K562 (cell line): ENCODE results near the gene ZFYVE19. TPM values are rescaled to one million over a fixed set of nuclear protein-coding genes. Genes with fewer than 3 reads are reported as not detected.

Experiments used
- ATAC-seq: fragments of 200-7000 bp; cut with Tn5 transposase; 3 replicates; pipeline ENCODE4 v1.9.1; 2020; ENCODE audit warnings: moderate library complexity
- BruUV-seq: library from RNA; stranded (reverse); fragments of 400-500 nt; replicated peaks from 2 replicates; lab custom pipeline; 2021; lab: Mats Ljungman, UMichigan
- CTCF ChIA-PET: fragments of 300-600 bp; formaldehyde crosslinking; extraction: SDS; loops from one replicate; lab custom pipeline; 2021; ENCODE audit warnings: low intra/inter-chr PET ratio; lab: Yijun Ruan, JAX
- POLR2A ChIA-PET: fragments of 300-600, 350-650 bp; sonication (Branson Sonifier 250); formaldehyde crosslinking; extraction: SDS; loops from one replicate; lab custom pipeline; 2021; ENCODE audit warnings: antibody characterized with exemption, inconsistent platforms; lab: Yijun Ruan, JAX
- DNase-seq, 4 experiments: peaks; one replicate each; pipeline versions ENCODE4 v3.0.0 to v3.0.0-alpha.2; 2011 to 2018; ENCODE audit warnings: low spot score in 3 of 4, mixed read lengths in 3 of 4; ENCODE audit errors: extremely low read depth in 1 of 4
- FAIRE-seq: peaks from 2 replicates; lab custom pipeline; 2011; peaks lifted over from hg19 to GRCh38; lab: Jason Lieb, UNC
- H2AFZ ChIP-seq: 2 replicates; pipeline ENCODE4 v1.6.0; 2011; ENCODE audit warnings: low read depth, low read length, control low read depth, inconsistent platforms
- H3K27ac ChIP-seq: fragments of 200-600 bp; 3 replicates; pipeline ENCODE4 v1.8.0; 2011; ENCODE audit warnings: low read depth, mild to moderate bottlenecking, control low read depth, inconsistent platforms, low read length, moderate library complexity, mixed read lengths; ENCODE audit errors: extremely low read depth
- H3K27me3 ChIP-seq, 2 experiments: fragments of 300-600 bp in 1 of 2; 2 replicates in 1 of 2; 3 replicates in 1 of 2; pipeline versions ENCODE4 v1.6.0 to v1.8.0; 2011; ENCODE audit warnings: inconsistent platforms in 2 of 2, low read length in 2 of 2, mild to moderate bottlenecking in 1 of 2, mixed read lengths in 1 of 2, moderate library complexity in 1 of 2; ENCODE audit not compliant: control insufficient read depth in 2 of 2, insufficient read depth in 2 of 2
- H3K36me3 ChIP-seq: fragments of 300-600 bp; 3 replicates; pipeline ENCODE4 v1.8.0; 2011; ENCODE audit warnings: mild to moderate bottlenecking, low read length, inconsistent platforms; ENCODE audit not compliant: control insufficient read depth, insufficient read depth
- H3K4me1 ChIP-seq, 2 experiments: fragments of 200-600 bp in 1 of 2; replicated peaks in 1 of 2; 2 replicates in 1 of 2; 3 replicates in 1 of 2; pipeline versions ENCODE4 v1.5.1 to v1.8.0; 2011; ENCODE audit warnings: inconsistent platforms in 2 of 2, low read length in 2 of 2, mild to moderate bottlenecking in 1 of 2, mixed read lengths in 1 of 2, moderate library complexity in 1 of 2; ENCODE audit not compliant: control insufficient read depth in 2 of 2, insufficient read depth in 2 of 2
- H3K4me2 ChIP-seq: 2 replicates; pipeline ENCODE4 v1.6.1; 2011; ENCODE audit warnings: low read length, control low read depth, inconsistent platforms, mixed read lengths; ENCODE audit not compliant: insufficient read depth
- H3K4me3 ChIP-seq: fragments of 200-600 bp; sonication (generic), shearing (Covaris generic); 2 replicates; pipeline ENCODE4 v1.5.1; 2016; ENCODE audit warnings: control low read depth, inconsistent platforms
- H3K79me2 ChIP-seq: fragments of 200-600 bp; 3 replicates; pipeline ENCODE4 v1.8.0; 2011; ENCODE audit warnings: low read length, inconsistent platforms; ENCODE audit not compliant: control insufficient read depth, insufficient read depth
- H3K9ac ChIP-seq, 2 experiments: 2 replicates each; pipeline versions ENCODE4 v1.6.0 to v1.6.1; 2011; ENCODE audit warnings: low read depth in 2 of 2, low read length in 2 of 2, control low read depth in 1 of 2, inconsistent platforms in 1 of 2, mild to moderate bottlenecking in 1 of 2, mixed read lengths in 1 of 2; ENCODE audit not compliant: insufficient read depth in 1 of 2
- H3K9me1 ChIP-seq: one replicate; pipeline ENCODE4 v1.6.0; 2011; ENCODE audit warnings: inconsistent platforms, mild to moderate bottlenecking, low read length, moderate library complexity; ENCODE audit not compliant: control insufficient read depth, insufficient read depth
- H3K9me3 ChIP-seq: replicated peaks from 2 replicates; pipeline ENCODE4 v1.5.1; 2011; ENCODE audit warnings: low read depth, low read length, inconsistent platforms; ENCODE audit not compliant: control insufficient read depth, insufficient read depth
- H4K20me1 ChIP-seq: replicated peaks from 2 replicates; pipeline ENCODE4 v1.6.1; 2011; ENCODE audit warnings: low read length, inconsistent platforms, mixed read lengths; ENCODE audit not compliant: control insufficient read depth, insufficient read depth
- C11orf30 ChIP-seq: fragments of 450-650 bp; IDR thresholded peaks from 2 replicates; pipeline ENCODE4 v1.6.1; 2016; ENCODE audit warnings: low read depth, mild to moderate bottlenecking
- DLX4 ChIP-seq: fragments of 250-450 bp; sonication (Bioruptor Pico); IDR thresholded peaks from 2 replicates; pipeline ENCODE4 v1.6.1; 2021; ENCODE audit warnings: mild to moderate bottlenecking
- MAFF ChIP-seq: IDR thresholded peaks from 2 replicates; pipeline ENCODE4 v1.6.1; 2012; ENCODE audit warnings: low read length, improper control_type of control experiment
- MAFG ChIP-seq: fragments of 450-650 bp; conservative IDR thresholded peaks from 2 replicates; pipeline ENCODE4 v1.6.1; 2016; ENCODE audit warnings: missing genetic modification characterization, missing compliant biosample characterization
- MAFK ChIP-seq: IDR thresholded peaks from 2 replicates; pipeline ENCODE4 v1.6.1; 2011; ENCODE audit warnings: low read length, improper control_type of control experiment
- NFIC ChIP-seq: fragments of 450-650 bp; IDR thresholded peaks from 2 replicates; pipeline ENCODE4 v1.6.1; 2017; ENCODE audit warnings: mild to moderate bottlenecking, inconsistent platforms
- TRIM28 ChIP-seq: fragments of 450-650 bp; IDR thresholded peaks from 2 replicates; pipeline ENCODE4 v1.6.1; 2017
- ZNF316 ChIP-seq: fragments of 450-650 bp; IDR thresholded peaks from 2 replicates; pipeline ENCODE4 v1.6.1; 2016
- ZNF398 ChIP-seq: fragments of 250-450 bp; sonication (Bioruptor Pico); IDR thresholded peaks from 2 replicates; pipeline ENCODE4 v1.8.0; 2021; ENCODE audit warnings: moderate library complexity, mild to moderate bottlenecking, inconsistent platforms
- WGBS: fragments of 100-300 bp; shearing (Covaris generic); methylation state at CpG from one replicate; pipeline ENCODE4 v1.1.6; 2016; ENCODE audit warnings: low coverage, mixed read lengths; ENCODE audit not compliant: insufficient coverage; ENCODE audit errors: missing lambda C conversion rate; 5-methylcytosine and 5-hydroxymethylcytosine counted together
- in situ Hi-C: fragments of 300-500 bp; cut with MboI; formaldehyde crosslinking; loops from 4 replicates; pipeline ENCODE4 v1.15.0; 2018; ENCODE audit warnings: inconsistent platforms, mixed read lengths
- intact Hi-C: fragments of 100-400 bp; cut with micrococcal nuclease; formaldehyde crosslinking; loops from 2 replicates; pipeline ENCODE4 v1.14.2; 2022
- polyA plus RNA-seq, 8 experiments: library from polyadenylated mRNA; depleted of rRNA in 4 of 8; stranded (reverse) in 5 of 8; unstranded in 3 of 8; fragments of >200 nt; fragmentation: Nextera tagmentation in 2 of 8; fragmentation: Illumina TruSeq in 1 of 8; extraction: Ambion mirVana in 2 of 8; extraction: Trizol in 1 of 8; gene quantifications; 2 replicates each; pipeline versions ENCODE4 v1.2.1 to v1.2.3, GENCODE V29; 2011 to 2014; ENCODE audit warnings: inconsistent platforms in 1 of 8, missing spikeins in 1 of 8
- total RNA-seq, 7 experiments: library from RNA; depleted of rRNA in 6 of 7; stranded (reverse); fragments of >200 nt in 6 of 7; fragmentation: Illumina TruSeq in 2 of 7; extraction: Trizol in 2 of 7; gene quantifications; 2 replicates each; pipeline versions ENCODE4 v1.2.1 to v1.2.3, GENCODE V29; 2011 to 2021; ENCODE audit warnings: low replicate concordance in 1 of 7

ZFYVE19 gene
- total and polyA plus RNA-seq, 9 of the 15 experiments (the other 6 are each of a cell fraction or from before 2014, with no cell fraction given) = 1.5 to 36.8 (median 19.9) TPM

GRCh38 chr15:40815042-40815698 lies 8.3 kb downstream of the ZFYVE19 start:
- ATAC-seq = no peak
- peak; percentile 40 for FAIRE-seq
- Histone ChIP-seq H3K4me1 (peaks cover 5 to 12% of the 10 kb centered on the region in 2 experiments; a peak in 4 of 5 replicates), H3K4me2 (no peak overlapping the region), H3K9ac (no peak overlapping the region), H3K9me1 (no peaks in the 10 kb centered on the region), H3K79me2 (no peaks in the 10 kb centered on the region), H3K36me3 (peaks cover 22% of the 10 kb centered on the region), H4K20me1 (no peaks in the 10 kb centered on the region), H3K9me3 (no peaks in the 10 kb centered on the region), H3K27me3 (no peaks in the 10 kb centered on the region), H3K27ac (no peak overlapping the region), H2AFZ (no peak overlapping the region), H3K4me3 (no peak overlapping the region)
- intact Hi-C loops (no loop called here), in situ Hi-C loops (no loop called here)
- TF ChIP-seq DLX4 (CRISPR knock-in tag) = no peak
- TF ChIP-seq NFIC = peak; percentile 61
- DNase-seq = no peak
- BruUV-seq = no TSS peak
- ChIA-PET CTCF (no interaction called here), POLR2A (interaction anchor here (0.5 to 2.6 kb wide), 6 partner anchors 8 to 32 kb away, joined by 3 to 12 read pairs (median 4); partner anchors contain the start of genes DNAJC17, PPP1R14D and ZFYVE19)
- WGBS = 26% methylated on average over 4 of the region's 4 CpGs

- no peak for FAIRE-seq
- H3K4me3 ChIP-seq = no peak overlapping the region
- in situ Hi-C loops = no loop called here
These were observed 12.2 kb downstream of the ZFYVE19 start for GRCh38 chr15:40819048-40819447.

More at GRCh38 chr15:40819048-40819447, 12.2 kb downstream of the ZFYVE19 start:
- no peaks in the 10 kb centered on the region for H3K9me1 ChIP-seq
- no peak overlapping the region for H2AFZ ChIP-seq
- H3K36me3 ChIP-seq = no peaks in the 10 kb centered on the region; the same call in 2 of the 3 replicates
- no TSS peak for BruUV-seq
- no peak overlapping the region for H3K27ac ChIP-seq
- WGBS = 19% methylated on average over 7 of the region's 7 CpGs
- no peaks in the 10 kb centered on the region for H4K20me1 ChIP-seq
- TF ChIP-seq ZNF398 (CRISPR knock-in tag) (no peak), C11orf30 (peak; percentile 86), MAFG (tag) (peak; percentile 74; the same call in 1 of the 2 replicates), TRIM28 (no peak), MAFF (peak; percentile 70), MAFK (peak; percentile 50; the same call in 1 of the 2 replicates), ZNF316 (peak; percentile 91)
- H3K79me2 ChIP-seq = no peaks in the 10 kb centered on the region
- no peak for ATAC-seq
- CTCF ChIA-PET = no interaction called here
- POLR2A ChIA-PET = no interaction called here
- no peaks in the 10 kb centered on the region for H3K9me3 ChIP-seq
- H3K4me1 ChIP-seq = peaks cover 0 to 12% of the 10 kb centered on the region in 2 experiments; a peak in 3 of 5 replicates
- no peaks in the 10 kb centered on the region for H3K27me3 ChIP-seq
- no peak overlapping the region for H3K4me2 ChIP-seq
- DNase-seq = peak in 1 of 4 experiments; percentile 4
- intact Hi-C loops = no loop called here
- no peak overlapping the region for H3K9ac ChIP-seq
